ENCODE results near the gene TUBGCP2.

TUBGCP2 gene

DNA sequence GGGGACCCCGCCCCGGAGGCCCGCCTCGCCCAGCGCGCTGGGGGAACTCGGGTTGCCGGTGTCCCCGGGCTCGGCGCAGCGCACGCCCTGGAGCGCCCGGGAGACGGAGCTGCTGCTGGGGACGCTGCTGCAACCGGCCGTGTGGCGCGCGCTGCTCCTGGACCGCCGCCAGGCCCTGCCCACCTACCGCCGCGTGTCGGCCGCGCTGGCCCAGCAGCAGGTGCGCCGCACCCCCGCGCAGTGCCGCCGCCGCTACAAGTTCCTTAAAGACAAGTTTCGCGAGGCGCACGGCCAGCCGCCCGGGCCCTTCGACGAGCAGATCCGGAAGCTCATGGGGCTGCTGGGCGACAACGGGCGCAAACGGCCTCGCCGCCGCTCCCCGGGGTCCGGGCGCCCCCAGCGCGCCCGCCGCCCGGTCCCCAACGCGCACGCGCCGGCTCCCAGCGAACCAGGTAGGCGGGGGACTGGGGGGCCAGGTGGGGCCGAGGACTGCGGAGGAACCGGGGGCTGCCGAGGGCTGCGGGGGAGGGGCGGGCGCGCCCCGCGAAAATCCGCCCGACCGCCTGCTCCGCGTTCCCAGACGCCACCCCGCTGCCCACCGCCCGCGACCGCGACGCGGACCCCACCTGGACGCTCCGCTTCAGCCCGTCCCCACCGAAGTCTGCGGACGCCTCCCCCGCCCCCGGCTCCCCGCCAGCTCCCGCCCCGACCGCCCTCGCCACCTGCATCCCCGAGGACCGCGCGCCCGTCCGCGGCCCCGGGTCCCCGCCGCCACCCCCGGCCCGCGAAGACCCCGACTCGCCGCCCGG is 78.1 kb downstream of the TUBGCP2 start:
- ChIA-PET CTCF (no interaction called here), POLR2A (ENCODE audit: low non-redundant PET) (no interaction called here)
- TF ChIP-seq, protein P1, sequence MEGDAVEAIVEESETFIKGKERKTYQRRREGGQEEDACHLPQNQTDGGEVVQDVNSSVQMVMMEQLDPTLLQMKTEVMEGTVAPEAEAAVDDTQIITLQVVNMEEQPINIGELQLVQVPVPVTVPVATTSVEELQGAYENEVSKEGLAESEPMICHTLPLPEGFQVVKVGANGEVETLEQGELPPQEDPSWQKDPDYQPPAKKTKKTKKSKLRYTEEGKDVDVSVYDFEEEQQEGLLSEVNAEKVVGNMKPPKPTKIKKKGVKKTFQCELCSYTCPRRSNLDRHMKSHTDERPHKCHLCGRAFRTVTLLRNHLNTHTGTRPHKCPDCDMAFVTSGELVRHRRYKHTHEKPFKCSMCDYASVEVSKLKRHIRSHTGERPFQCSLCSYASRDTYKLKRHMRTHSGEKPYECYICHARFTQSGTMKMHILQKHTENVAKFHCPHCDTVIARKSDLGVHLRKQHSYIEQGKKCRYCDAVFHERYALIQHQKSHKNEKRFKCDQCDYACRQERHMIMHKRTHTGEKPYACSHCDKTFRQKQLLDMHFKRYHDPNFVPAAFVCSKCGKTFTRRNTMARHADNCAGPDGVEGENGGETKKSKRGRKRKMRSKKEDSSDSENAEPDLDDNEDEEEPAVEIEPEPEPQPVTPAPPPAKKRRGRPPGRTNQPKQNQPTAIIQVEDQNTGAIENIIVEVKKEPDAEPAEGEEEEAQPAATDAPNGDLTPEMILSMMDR (conservative IDR thresholded peaks at IDR 0.05; ENCODE audit: low read depth), result no peak
- H3K27ac ChIP-seq, result no peak overlapping the region
- DNase-seq (ENCODE audit: low spot score), result no peak

DNA sequence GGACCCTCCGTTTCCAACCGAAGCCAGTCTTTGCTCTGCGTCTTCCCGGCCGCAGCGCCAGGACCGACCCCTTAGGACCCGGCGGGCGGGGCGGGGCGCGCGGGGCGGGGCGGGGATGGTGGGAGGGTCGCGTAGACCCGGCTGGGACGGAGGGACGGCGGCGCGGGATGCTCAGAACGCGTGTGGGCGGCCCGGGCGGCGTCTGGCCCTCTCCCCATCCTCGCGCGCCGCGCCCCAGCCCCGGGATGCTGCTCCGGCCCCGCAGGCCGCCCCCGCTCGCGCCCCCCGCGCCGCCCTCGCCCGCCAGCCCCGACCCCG is 78.7 kb downstream of the TUBGCP2 start, which contains the start of gene UTF1:
TSS of gene UTF1 (plus strand) at position 174 of the 318 bp plus-strand sequence. CDS start at position 246, 72 bp downstream.
- TF ChIP-seq, protein P1 (conservative IDR thresholded peaks at IDR 0.05; ENCODE audit: low read depth), result no peak
- DNase-seq (ENCODE audit: low spot score), result no peak

DNA sequence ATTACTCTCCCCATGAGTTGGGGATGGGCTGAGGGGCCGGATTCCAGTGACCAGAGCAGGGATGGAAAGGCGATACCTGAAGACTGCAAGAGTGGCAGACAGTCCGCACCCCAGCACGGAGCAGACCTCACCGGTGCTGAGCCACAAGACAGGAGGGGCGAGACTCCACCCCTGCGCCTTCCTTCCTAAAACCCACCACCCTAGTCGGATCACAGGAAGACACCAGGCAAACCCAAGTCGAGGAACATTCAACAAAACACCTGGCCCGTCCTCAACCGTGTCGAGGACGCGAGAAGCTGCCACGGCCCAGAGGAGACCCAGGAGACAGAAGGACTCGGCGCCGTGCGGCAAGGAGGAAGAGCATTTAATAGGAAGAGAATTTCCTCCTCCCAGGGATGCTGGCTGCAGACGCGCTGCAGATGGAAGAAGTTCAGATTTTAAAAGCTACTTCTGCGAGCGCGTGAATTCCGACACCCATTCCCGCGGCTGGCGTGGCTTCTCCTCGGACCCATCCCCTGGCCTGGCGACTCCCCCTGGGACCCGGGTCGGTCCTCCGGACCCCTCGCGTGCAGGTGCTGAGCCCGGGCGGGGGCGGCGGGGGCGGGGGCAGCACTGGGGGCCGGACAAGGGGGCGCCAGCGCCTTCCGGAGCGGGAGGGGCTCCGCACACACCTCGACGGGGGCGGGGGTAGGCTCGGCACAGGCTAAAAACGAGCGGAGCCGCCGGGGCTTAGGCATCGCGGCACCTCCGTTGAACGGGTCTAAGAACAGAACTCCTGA is 79.2 kb downstream of the TUBGCP2 start:
- no peak overlapping the region for H3K27ac ChIP-seq
- DNase-seq (ENCODE audit: low spot score), result no peak
- TF ChIP-seq, protein P1 (conservative IDR thresholded peaks at IDR 0.05; ENCODE audit: low read depth), result no peak
- ChIA-PET CTCF (no interaction called here), POLR2A (ENCODE audit: low non-redundant PET) (no interaction called here)

More for the DNA sequence above, 78.7 kb downstream of the TUBGCP2 start, which contains the start of gene UTF1:
- ChIA-PET POLR2A (ENCODE audit: low non-redundant PET) (no interaction called here), CTCF (no interaction called here)
- no peak within 1 kb of the TSS for H3K27ac ChIP-seq
